Measurements from ENCODE around the gene TDRD10. TPM values are rescaled to one million over a fixed set of nuclear protein-coding genes. Genes with fewer than 3 reads are reported as not detected.

TDRD10 gene
- total and polyA plus RNA-seq, 2 of the 8 experiments (the other 6 are each of a cell fraction or from before 2014, with no cell fraction given) = 0.15 to 0.27 TPM

DNA sequence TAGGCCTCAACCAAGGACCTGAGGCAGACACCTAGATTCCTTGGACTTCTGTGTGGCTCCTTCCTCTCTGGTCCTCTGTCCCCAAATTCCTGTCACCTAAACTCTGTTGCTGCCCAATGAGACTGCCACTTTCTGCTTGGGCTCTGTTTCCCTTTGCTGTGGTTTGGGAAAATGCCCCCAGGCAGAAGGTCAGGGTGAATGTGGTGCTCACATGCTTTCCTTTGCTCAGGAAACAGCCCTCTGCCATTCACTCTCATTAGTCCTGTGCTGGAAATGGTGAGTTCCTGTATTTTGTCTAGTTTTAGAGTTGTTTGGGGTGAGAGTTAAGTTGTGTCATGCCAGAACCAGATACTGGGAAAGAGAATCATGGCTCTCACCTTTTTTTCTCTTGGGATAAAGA is 22.9 kb downstream of the TDRD10 start:
- no peak overlapping the region for H3K4me3 ChIP-seq (ENCODE audit: extremely low read depth in 1 of 4, insufficient read depth in 2 of 4, low read depth in 3 of 4, low read length in 4 of 4)
- no peak overlapping the region for H3K27ac ChIP-seq (ENCODE audit: low read depth, low read length)
- H3K4me2 ChIP-seq (ENCODE audit: insufficient read depth in 1 of 2, low read depth in 2 of 2, low read length in 2 of 2) = no peak overlapping the region
- H3K36me3 ChIP-seq (ENCODE audit: control insufficient read depth in 2 of 4, insufficient read depth in 4 of 4, low read length in 3 of 4) = no peaks in the 10 kb centered on the region; a peak in 1 of 8 replicates
- H3K9me3 ChIP-seq (ENCODE audit: insufficient read depth in 2 of 2, low read depth in 1 of 2, low read length in 1 of 2) = no peaks in the 10 kb centered on the region
- no peak overlapping the region for H3K23ac ChIP-seq (ENCODE audit: insufficient read length)
- H3K27me3 ChIP-seq (replicated peaks in 1 of 4; ENCODE audit: control insufficient read depth in 3 of 4, extremely low read depth in 1 of 4, insufficient read depth in 3 of 4, low read length in 3 of 4) = peaks cover 0 to 2% (median 0%) of the 10 kb centered on the region in 4 experiments; a peak in 1 of 7 replicates
- no peak overlapping the region for H3K4ac ChIP-seq (replicated peaks; ENCODE audit: insufficient read length, low read depth, low read length)
- no peak overlapping the region for H3K14ac ChIP-seq (ENCODE audit: insufficient read length)
- H4K8ac ChIP-seq (ENCODE audit: extremely low read depth, insufficient read depth, low read length) = no peak overlapping the region
- no peak for DNase-seq (ENCODE audit: low read depth in 1 of 2, low spot score in 2 of 2)
- no peaks in the 10 kb centered on the region for H3K23me2 ChIP-seq (ENCODE audit: low read depth, low read length)
- no peaks in the 10 kb centered on the region for H4K20me1 ChIP-seq (replicated peaks in 1 of 2; ENCODE audit: control insufficient read depth in 1 of 2, insufficient read depth in 2 of 2, low read length in 2 of 2)
- ChIA-PET CTCF (ENCODE audit: partially characterized antibody) (interaction anchor here (1.3 kb wide), 1 partner anchor 22 kb away, joined by 6 read pairs; no protein-coding TSS in a partner anchor), POLR2A (ENCODE audit: partially characterized antibody) (no interaction called here)
- no peaks in the 10 kb centered on the region for H3K79me2 ChIP-seq (ENCODE audit: control insufficient read depth in 1 of 2, insufficient read depth in 2 of 2, low read length in 2 of 2)
- H2BK15ac ChIP-seq (ENCODE audit: low read length) = no peak overlapping the region
- H2BK12ac ChIP-seq (ENCODE audit: low read depth, low read length) = no peak overlapping the region
- no peak overlapping the region for H2AFZ ChIP-seq (ENCODE audit: low read length)
- no peak overlapping the region for H3K9ac ChIP-seq (replicated peaks in 1 of 4; ENCODE audit: extremely low read depth in 1 of 4, low read depth in 3 of 4, low read length in 3 of 4)
- no peak overlapping the region for H3K56ac ChIP-seq (replicated peaks; ENCODE audit: insufficient read length, low read depth, low read length)
- H4K91ac ChIP-seq (replicated peaks; ENCODE audit: insufficient read length, low read length) = no peak overlapping the region
- no peak overlapping the region for H3K18ac ChIP-seq (ENCODE audit: extremely low read depth, low read length)
- H3K4me1 ChIP-seq (replicated peaks in 1 of 4; ENCODE audit: control insufficient read depth in 3 of 4, insufficient read depth in 4 of 4, low read length in 3 of 4) = no peaks in the 10 kb centered on the region
- no peak for FAIRE-seq
- H2BK120ac ChIP-seq (replicated peaks; ENCODE audit: low read depth, low read length) = no peak overlapping the region
- no peak overlapping the region for H4K5ac ChIP-seq (ENCODE audit: insufficient read length, low read depth, low read length)
- H2BK5ac ChIP-seq (ENCODE audit: low read depth, low read length) = no peak overlapping the region
- no peak overlapping the region for H2BK20ac ChIP-seq (ENCODE audit: low read length)
- no peaks in the 10 kb centered on the region for H3K79me1 ChIP-seq (ENCODE audit: low read depth, low read length)
- no peak overlapping the region for H2AK5ac ChIP-seq (ENCODE audit: low read depth, low read length)
- TF ChIP-seq TEAD4 (IDR thresholded peaks at IDR 0.05; ENCODE audit: low read depth, low read length) (no peak), MAFK (IDR thresholded peaks at IDR 0.05; ENCODE audit: low read depth, low read length) (no peak), RBBP5 (IDR thresholded peaks at IDR 0.05; ENCODE audit: borderline replicate concordance, low read depth, low read length) (no peak), CBX5 (IDR thresholded peaks at IDR 0.05; ENCODE audit: low read depth, low read length) (no peak), RFX5 (IDR thresholded peaks at IDR 0.05; ENCODE audit: borderline replicate concordance, low read depth, low read length) (no peak), CEBPB (IDR thresholded peaks at IDR 0.05; ENCODE audit: low read depth, low read length) (no peak), ASH2L (IDR thresholded peaks at IDR 0.05; ENCODE audit: low read length) (no peak), BCL11A (IDR thresholded peaks at IDR 0.05; ENCODE audit: low read depth in 2 of 2, low read length in 2 of 2) (no peak), NANOG (IDR thresholded peaks at IDR 0.05; ENCODE audit: insufficient read depth, low read depth, low read length, poor library complexity, severe bottlenecking) (no peak), JUND (IDR thresholded peaks at IDR 0.05; ENCODE audit: low read length) (no peak), JUN (IDR thresholded peaks at IDR 0.05; ENCODE audit: low read depth, low read length) (no peak), SP4 (IDR thresholded peaks at IDR 0.05; ENCODE audit: low read length) (no peak), TBP (IDR thresholded peaks at IDR 0.05; ENCODE audit: low read depth, low read length) (no peak), KDM1A (IDR thresholded peaks at IDR 0.05; ENCODE audit: borderline replicate concordance, low read length) (no peak), GABPA (IDR thresholded peaks at IDR 0.05; ENCODE audit: borderline replicate concordance, insufficient read depth, low read length) (no peak), HDAC2 (IDR thresholded peaks at IDR 0.05; ENCODE audit: borderline replicate concordance in 1 of 2, low read depth in 2 of 2, low read length in 2 of 2) (no peak), BRCA1 (IDR thresholded peaks at IDR 0.05; ENCODE audit: low read depth, low read length) (no peak)

All from H1 (cell line).